H1 (cell line): Measurements from ENCODE around the gene CAVIN1. TPM values are rescaled to one million over a fixed set of nuclear protein-coding genes. Genes with fewer than 3 reads are reported as not detected.
"Not testable (repeated sequence)": the region's sequence is repeated elsewhere in the genome, so short reads cannot be mapped to it uniquely, and the experiment has no call there.

Experiments used
- CTCF ChIA-PET: fragments of 300-600 bp; sonication (Branson Sonifier 250); formaldehyde crosslinking; loops from one replicate; lab custom pipeline; 2021; ENCODE audit not compliant: partially characterized antibody; lab: Charles Lee
- POLR2A ChIA-PET: fragments of 300-600 bp; sonication (Branson Sonifier 250); formaldehyde crosslinking; loops from one replicate; lab custom pipeline; 2021; ENCODE audit warnings: inconsistent platforms; ENCODE audit not compliant: partially characterized antibody; lab: Charles Lee
- DNase-seq, 2 experiments: peaks; one replicate each; pipeline versions ENCODE4 v3.0.0 to v3.0.0-alpha.2; 2010 to 2022; ENCODE audit warnings: low spot score in 2 of 2, low read depth in 1 of 2, mixed read lengths in 1 of 2
- FAIRE-seq: peaks from 2 replicates; lab custom pipeline; 2011; peaks lifted over from hg19 to GRCh38; lab: Jason Lieb, UNC
- H2AFZ ChIP-seq: 2 replicates; pipeline ENCODE4 v1.8.1; 2012; ENCODE audit warnings: low read length, inconsistent platforms
- H2AK5ac ChIP-seq: 2 replicates; pipeline ENCODE4 v1.6.1; 2013; ENCODE audit warnings: low read depth, low read length
- H2BK120ac ChIP-seq: replicated peaks from 2 replicates; pipeline ENCODE3; 2013; ENCODE audit warnings: low read depth, low read length, inconsistent platforms
- H2BK12ac ChIP-seq: 2 replicates; pipeline ENCODE4 v1.6.1; 2013; ENCODE audit warnings: low read depth, low read length
- H2BK15ac ChIP-seq: 2 replicates; pipeline ENCODE4 v1.6.1; 2013; ENCODE audit warnings: low read length
- H2BK20ac ChIP-seq: 2 replicates; pipeline ENCODE4 v1.6.1; 2013; ENCODE audit warnings: low read length
- H2BK5ac ChIP-seq: 2 replicates; pipeline ENCODE4 v1.6.1; 2013; ENCODE audit warnings: low read depth, low read length
- H3K14ac ChIP-seq: 2 replicates; pipeline ENCODE4 v1.6.1; 2013; ENCODE audit warnings: inconsistent platforms; ENCODE audit not compliant: insufficient read length
- H3K18ac ChIP-seq: 2 replicates; pipeline ENCODE4 v1.6.1; 2013; ENCODE audit warnings: low read length; ENCODE audit errors: extremely low read depth
- H3K23ac ChIP-seq: 2 replicates; pipeline ENCODE4 v1.6.1; 2013; ENCODE audit warnings: inconsistent platforms; ENCODE audit not compliant: insufficient read length
- H3K23me2 ChIP-seq: 2 replicates; pipeline ENCODE4 v1.6.1; 2013; ENCODE audit warnings: low read depth, low read length
- H3K27ac ChIP-seq: 2 replicates; pipeline ENCODE4 v1.6.1; 2011; ENCODE audit warnings: low read depth, low read length, inconsistent platforms
- H3K27me3 ChIP-seq, 4 experiments: replicated peaks in 1 of 4; 1 replicate in 1 of 4; 2 replicates in 3 of 4; pipeline versions ENCODE4 v1.6.1 to v1.8.1; 2011 to 2013; ENCODE audit warnings: low read length in 3 of 4, mild to moderate bottlenecking in 3 of 4, inconsistent platforms in 2 of 4, mixed read lengths in 2 of 4, moderate library complexity in 1 of 4; ENCODE audit not compliant: control insufficient read depth in 3 of 4, insufficient read depth in 3 of 4; ENCODE audit errors: extremely low read depth in 1 of 4
- H3K36me3 ChIP-seq, 4 experiments: 2 replicates each; pipeline versions ENCODE4 v1.6.1 to v1.8.1; 2011 to 2013; ENCODE audit warnings: mild to moderate bottlenecking in 4 of 4, low read length in 3 of 4, moderate library complexity in 2 of 4, control low read depth in 1 of 4, inconsistent platforms in 1 of 4; ENCODE audit not compliant: insufficient read depth in 4 of 4, control insufficient read depth in 2 of 4
- H3K4ac ChIP-seq: replicated peaks from 2 replicates; pipeline ENCODE3; 2013; ENCODE audit warnings: low read length, low read depth, mixed read lengths, inconsistent platforms; ENCODE audit not compliant: insufficient read length
- H3K4me1 ChIP-seq, 4 experiments: replicated peaks in 1 of 4; 1 replicate in 1 of 4; 2 replicates in 3 of 4; pipeline versions ENCODE4 v1.6.1 to v1.8.1; 2011 to 2013; ENCODE audit warnings: low read length in 3 of 4, inconsistent platforms in 2 of 4, mixed read lengths in 1 of 4; ENCODE audit not compliant: insufficient read depth in 4 of 4, control insufficient read depth in 3 of 4
- H3K4me2 ChIP-seq, 2 experiments: 2 replicates each; pipeline versions ENCODE4 v1.6.1 to v1.8.1; 2011 to 2013; ENCODE audit warnings: low read depth in 2 of 2, low read length in 2 of 2, control low read depth in 1 of 2, inconsistent platforms in 1 of 2, mild to moderate bottlenecking in 1 of 2; ENCODE audit not compliant: insufficient read depth in 1 of 2
- H3K4me3 ChIP-seq, 4 experiments: fragments of 200-600, 300-600 bp in 1 of 4; sonication (generic), shearing (Covaris generic), sonication (Bioruptor Twin) in 1 of 4; 2 replicates each; pipeline versions ENCODE4 v1.5.1 to v1.8.1; 2011 to 2016; ENCODE audit warnings: low read length in 4 of 4, low read depth in 3 of 4, control low read depth in 2 of 4, inconsistent platforms in 2 of 4, mild to moderate bottlenecking in 2 of 4, mixed read lengths in 1 of 4, moderate library complexity in 1 of 4; ENCODE audit not compliant: insufficient read depth in 2 of 4; ENCODE audit errors: extremely low read depth in 1 of 4
- H3K56ac ChIP-seq: replicated peaks from 2 replicates; pipeline ENCODE3; 2013; ENCODE audit warnings: low read depth, mild to moderate bottlenecking, mixed read lengths, low read length, inconsistent platforms; ENCODE audit not compliant: insufficient read length
- H3K79me1 ChIP-seq: 2 replicates; pipeline ENCODE4 v1.6.1; 2013; ENCODE audit warnings: low read depth, low read length, control low read depth
- H3K79me2 ChIP-seq, 2 experiments: 2 replicates each; pipeline versions ENCODE4 v1.6.1 to v1.8.1; 2012 to 2013; ENCODE audit warnings: low read length in 2 of 2, mild to moderate bottlenecking in 2 of 2, inconsistent platforms in 1 of 2; ENCODE audit not compliant: insufficient read depth in 2 of 2, control insufficient read depth in 1 of 2
- H3K9ac ChIP-seq, 4 experiments: replicated peaks in 1 of 4; 1 replicate in 1 of 4; 2 replicates in 3 of 4; pipeline versions ENCODE4 v1.6.1 to v1.8.1; 2011 to 2013; ENCODE audit warnings: low read depth in 3 of 4, low read length in 3 of 4, control low read depth in 2 of 4, mild to moderate bottlenecking in 2 of 4, moderate library complexity in 2 of 4, inconsistent platforms in 1 of 4; ENCODE audit errors: extremely low read depth in 1 of 4
- H3K9me3 ChIP-seq, 2 experiments: 2 replicates each; pipeline versions ENCODE4 v1.6.1 to v1.8.1; 2012 to 2013; ENCODE audit warnings: mild to moderate bottlenecking in 2 of 2, moderate library complexity in 2 of 2, control low read depth in 1 of 2, inconsistent platforms in 1 of 2, low read depth in 1 of 2, low read length in 1 of 2, mixed read lengths in 1 of 2; ENCODE audit not compliant: insufficient read depth in 2 of 2
- H4K20me1 ChIP-seq, 2 experiments: replicated peaks in 1 of 2; 2 replicates each; pipeline versions ENCODE3 to v1.8.1; 2011 to 2013; ENCODE audit warnings: inconsistent platforms in 2 of 2, low read length in 2 of 2, mild to moderate bottlenecking in 1 of 2; ENCODE audit not compliant: insufficient read depth in 2 of 2, control insufficient read depth in 1 of 2
- H4K5ac ChIP-seq: 2 replicates; pipeline ENCODE4 v1.6.1; 2013; ENCODE audit warnings: low read length, low read depth, mixed read lengths, inconsistent platforms; ENCODE audit not compliant: insufficient read length
- H4K8ac ChIP-seq: 2 replicates; pipeline ENCODE4 v1.8.0; 2013; ENCODE audit warnings: mild to moderate bottlenecking, moderate library complexity, low read length, inconsistent platforms; ENCODE audit not compliant: insufficient read depth; ENCODE audit errors: extremely low read depth
- H4K91ac ChIP-seq: replicated peaks from 2 replicates; pipeline ENCODE3; 2013; ENCODE audit warnings: low read length, mixed read lengths, inconsistent platforms; ENCODE audit not compliant: insufficient read length
- WGBS, 2 experiments: shearing (Covaris generic) in 1 of 2; methylation state at CpG; one replicate each; pipeline versions ENCODE4 v1.1.6 to v1.1.7; 2013 to 2015; ENCODE audit warnings: low lambda C conversion rate in 2 of 2, mixed read lengths in 2 of 2, inconsistent platforms in 1 of 2, low coverage in 1 of 2, missing lambda C conversion rate in 1 of 2; ENCODE audit not compliant: insufficient replicate concordance in 2 of 2, insufficient coverage in 1 of 2, insufficient read length in 1 of 2; ENCODE audit errors: extremely low coverage in 1 of 2, missing lambda C conversion rate in 1 of 2; 5-methylcytosine and 5-hydroxymethylcytosine counted together
- polyA plus RNA-seq, 7 experiments: library from polyadenylated mRNA; depleted of rRNA in 3 of 7; stranded (reverse) in 5 of 7; unstranded in 2 of 7; fragments of >200 nt in 5 of 7; fragments of 200-250 nt in 2 of 7; gene quantifications; 1 replicate in 5 of 7; 2 replicates in 1 of 7; 4 replicates in 1 of 7; pipeline versions ENCODE4 v1.2.1 to v1.2.3, GENCODE V29; 2011 to 2013; ENCODE audit warnings: missing spikeins in 2 of 7, mixed read lengths in 2 of 7
- total RNA-seq: library from RNA; stranded (reverse); fragmentation: NEBNext Ultra II Directional; extraction: Animal tissue kit (Norgen Biotek cat#: 25700); gene quantifications from 2 replicates; pipeline ENCODE4 v1.2.1, GENCODE V29; 2021

Gene CAVIN1
- total and polyA plus RNA-seq, 2 of the 8 experiments (the other 6 are each of a cell fraction or from before 2014, with no cell fraction given), result 16.2 to 41.6 TPM

DNA sequence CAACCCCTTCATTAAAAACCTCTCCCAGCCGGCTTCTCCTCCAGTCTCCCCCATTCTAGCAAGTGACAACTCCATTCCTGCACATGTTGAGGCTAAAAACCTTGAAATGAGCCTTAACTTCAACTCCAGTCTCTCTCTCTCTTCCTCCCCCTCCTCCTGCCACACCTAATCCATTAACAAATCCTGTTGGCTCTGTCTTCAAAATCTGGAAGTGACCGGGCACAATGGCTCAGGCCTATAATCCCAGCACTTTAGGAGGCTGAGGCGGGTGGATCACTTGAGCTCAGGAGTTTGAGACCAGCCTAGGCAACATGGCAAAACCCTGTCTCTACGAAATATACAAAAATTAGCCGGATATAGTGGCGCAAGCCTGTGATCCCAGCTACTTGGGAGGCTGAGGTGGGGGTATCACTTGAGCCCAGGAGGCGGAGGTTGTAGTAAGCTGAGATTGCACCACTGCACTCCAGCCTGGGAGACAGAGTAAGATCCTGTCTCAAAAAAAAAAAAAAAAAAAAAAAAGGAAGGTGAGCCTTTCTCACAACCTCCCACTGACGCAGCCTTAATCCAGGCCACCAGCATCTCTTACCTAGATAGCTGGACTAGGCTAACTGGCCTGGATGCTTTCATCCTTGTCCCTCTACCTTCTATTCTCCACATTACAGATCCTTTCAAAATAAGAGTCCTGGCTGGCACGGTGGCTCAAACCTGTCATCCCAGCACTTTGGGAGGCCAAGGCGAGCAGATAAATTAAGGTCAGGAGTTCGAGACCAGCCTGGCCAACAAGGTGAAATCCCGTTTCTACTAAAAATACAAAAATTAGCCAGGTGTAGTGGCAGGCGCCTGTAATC is 56.7 kb downstream of the CAVIN1 start:
- not testable (repeated sequence) for H2BK12ac ChIP-seq, H3K23ac ChIP-seq, H3K27ac ChIP-seq, H3K18ac ChIP-seq, H2BK120ac ChIP-seq, FAIRE-seq, DNase-seq, H3K9ac ChIP-seq, H3K4ac ChIP-seq, H2BK5ac ChIP-seq, H2BK20ac ChIP-seq, H3K56ac ChIP-seq, H2AFZ ChIP-seq, H4K91ac ChIP-seq, H2AK5ac ChIP-seq, H3K27me3 ChIP-seq, H4K8ac ChIP-seq, H3K23me2 ChIP-seq, H3K36me3 ChIP-seq, H2BK15ac ChIP-seq, H3K14ac ChIP-seq, H4K5ac ChIP-seq, H3K9me3 ChIP-seq, H3K4me3 ChIP-seq
- peaks cover 23% of the 10 kb centered on the region for H3K79me1 ChIP-seq
- peaks cover 18 to 93% of the 10 kb centered on the region in 2 experiments for H3K79me2 ChIP-seq
- H3K4me2 ChIP-seq, result peak overlapping the region; percentile 1 to 43; a peak in 1 of 4 replicates
- ChIA-PET CTCF (interaction anchor here (0.6 to 2.2 kb wide), 7 partner anchors 22 to 144 kb away, joined by 3 to 5 read pairs (median 3); partner anchors contain the start of genes CAVIN1 and STAT3), POLR2A (interaction anchor here (1.2 to 2.5 kb wide), 3 partner anchors 13 to 37 kb away, joined by 3 to 6 read pairs (median 4); partner anchors contain the start of gene STAT3)
- WGBS, 2 experiments, result 82% methylated on average over 13 of the region's 13 CpGs; no CpG with 5 or more reads in 1 of the 2 experiments
- H4K20me1 ChIP-seq, result peaks cover 12 to 29% of the 10 kb centered on the region in 2 experiments
- H3K4me1 ChIP-seq, result peaks cover 4 to 23% (median 18%) of the 10 kb centered on the region in 4 experiments; a peak in 6 of 7 replicates
